Progenitor cell of endocrine pancreas (in vitro differentiated cells): ENCODE measurements around the gene ARID5B. TPM values are rescaled to one million over a fixed set of nuclear protein-coding genes. Genes with fewer than 3 reads are reported as not detected.

ENCODE experiments used
- DNase-seq: peaks from one replicate; pipeline ENCODE4 v3.0.0; 2021; ENCODE audit warnings: low spot score; ENCODE audit not compliant: unreplicated experiment
- H3K27ac Mint-ChIP-seq: 2 replicates; pipeline ENCODE4 v1.8.0; 2021; ENCODE audit warnings: mild to moderate bottlenecking, moderate library complexity, mixed read lengths
- H3K27me3 Mint-ChIP-seq: 2 replicates; pipeline ENCODE4 v1.8.0; 2021; ENCODE audit warnings: mixed read lengths
- H3K36me3 Mint-ChIP-seq: 2 replicates; pipeline ENCODE4 v1.8.0; 2022; ENCODE audit warnings: mixed read lengths; ENCODE audit not compliant: insufficient read depth
- H3K4me1 Mint-ChIP-seq: 2 replicates; pipeline ENCODE4 v1.8.0; 2021; ENCODE audit warnings: low read depth, mixed read lengths
- H3K4me3 Mint-ChIP-seq: 2 replicates; pipeline ENCODE4 v1.8.0; 2021; ENCODE audit warnings: low read depth, mild to moderate bottlenecking, moderate library complexity, mixed read lengths
- H3K9me3 Mint-ChIP-seq: 2 replicates; pipeline ENCODE4 v1.8.0; 2021; ENCODE audit warnings: low read depth, mixed read lengths
- total RNA-seq: library from RNA; stranded (reverse); gene quantifications from 2 replicates; pipeline ENCODE4 v1.2.1, GENCODE V29; 2021
- TF ChIP-seq, protein P1 (sequence below): fragments of 200-600 bp; sonication (generic); IDR thresholded peaks from one replicate; pipeline ENCODE4 v1.5.0; 2021; ENCODE audit warnings: antibody characterized with exemption, mild to moderate bottlenecking; ENCODE audit not compliant: unreplicated experiment

Gene ARID5B
- total RNA-seq, 1 donor from 2014 or later, result 19.7 TPM

DNA sequence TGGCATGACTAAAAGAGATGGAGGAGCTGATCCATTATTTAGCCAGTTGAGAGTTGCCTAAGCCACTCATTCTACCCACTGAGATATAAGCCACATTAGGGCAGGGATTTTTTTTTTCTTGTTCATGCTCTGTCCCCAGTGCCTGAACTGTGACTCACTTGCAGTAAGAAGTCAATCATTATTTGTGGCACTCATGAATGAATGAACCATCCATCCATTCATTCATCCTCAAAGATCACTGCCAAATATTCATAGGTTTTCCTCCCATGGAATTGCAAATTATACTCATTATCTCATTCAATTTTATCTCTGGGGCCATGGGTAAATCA is 22.8 kb upstream of the ARID5B start:
- Mint-ChIP-seq H3K27me3 (no peaks in the 10 kb centered on the region), H3K36me3 (no peaks in the 10 kb centered on the region), H3K9me3 (no peaks in the 10 kb centered on the region), H3K27ac (no peak overlapping the region), H3K4me3 (no peak overlapping the region), H3K4me1 (peaks cover 16% of the 10 kb centered on the region)
- no peak for DNase-seq
- TF ChIP-seq, protein P1, sequence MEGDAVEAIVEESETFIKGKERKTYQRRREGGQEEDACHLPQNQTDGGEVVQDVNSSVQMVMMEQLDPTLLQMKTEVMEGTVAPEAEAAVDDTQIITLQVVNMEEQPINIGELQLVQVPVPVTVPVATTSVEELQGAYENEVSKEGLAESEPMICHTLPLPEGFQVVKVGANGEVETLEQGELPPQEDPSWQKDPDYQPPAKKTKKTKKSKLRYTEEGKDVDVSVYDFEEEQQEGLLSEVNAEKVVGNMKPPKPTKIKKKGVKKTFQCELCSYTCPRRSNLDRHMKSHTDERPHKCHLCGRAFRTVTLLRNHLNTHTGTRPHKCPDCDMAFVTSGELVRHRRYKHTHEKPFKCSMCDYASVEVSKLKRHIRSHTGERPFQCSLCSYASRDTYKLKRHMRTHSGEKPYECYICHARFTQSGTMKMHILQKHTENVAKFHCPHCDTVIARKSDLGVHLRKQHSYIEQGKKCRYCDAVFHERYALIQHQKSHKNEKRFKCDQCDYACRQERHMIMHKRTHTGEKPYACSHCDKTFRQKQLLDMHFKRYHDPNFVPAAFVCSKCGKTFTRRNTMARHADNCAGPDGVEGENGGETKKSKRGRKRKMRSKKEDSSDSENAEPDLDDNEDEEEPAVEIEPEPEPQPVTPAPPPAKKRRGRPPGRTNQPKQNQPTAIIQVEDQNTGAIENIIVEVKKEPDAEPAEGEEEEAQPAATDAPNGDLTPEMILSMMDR, result no peak

DNA sequence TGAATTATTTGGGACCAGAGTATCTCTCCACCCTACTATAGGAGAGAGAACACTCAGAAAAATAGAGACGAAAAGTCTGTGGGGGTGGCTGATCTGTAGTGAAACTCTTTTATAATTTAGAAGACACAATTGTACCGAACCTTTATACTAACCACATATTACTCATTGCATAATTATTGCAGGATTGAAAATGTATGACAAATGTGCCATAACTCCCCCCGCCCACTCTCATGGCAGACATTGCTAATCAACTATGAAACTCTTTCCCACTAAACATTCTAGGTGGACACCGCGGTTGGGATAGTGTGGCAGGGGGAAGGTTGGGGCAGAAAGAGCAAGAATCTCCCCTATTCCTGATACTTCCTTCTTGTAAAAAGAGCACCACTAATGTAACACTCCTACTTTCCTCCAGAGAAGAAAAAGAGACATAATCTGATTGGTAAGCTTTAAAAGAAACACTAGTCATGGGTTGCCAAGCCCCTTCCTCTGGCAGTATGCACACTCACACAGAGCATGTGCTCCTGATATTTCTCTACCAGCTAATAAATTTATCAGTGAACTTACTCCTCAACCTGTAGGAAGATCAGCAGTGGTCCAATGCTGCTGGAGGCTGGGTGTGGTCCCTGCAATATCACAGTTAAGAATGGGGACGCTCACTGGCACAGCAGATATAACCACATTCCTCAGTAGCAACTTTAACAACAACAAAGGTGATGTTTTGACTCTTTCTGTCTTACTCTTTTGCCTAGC is 18.7 kb upstream of the ARID5B start:
- no peaks in the 10 kb centered on the region for H3K27me3 Mint-ChIP-seq
- H3K4me1 Mint-ChIP-seq, result peaks cover 6% of the 10 kb centered on the region
- TF ChIP-seq, protein P1, result no peak
- no peaks in the 10 kb centered on the region for H3K36me3 Mint-ChIP-seq
- H3K27ac Mint-ChIP-seq, result no peak overlapping the region
- H3K9me3 Mint-ChIP-seq, result no peaks in the 10 kb centered on the region
- no peak overlapping the region for H3K4me3 Mint-ChIP-seq
- DNase-seq, result no peak

DNA sequence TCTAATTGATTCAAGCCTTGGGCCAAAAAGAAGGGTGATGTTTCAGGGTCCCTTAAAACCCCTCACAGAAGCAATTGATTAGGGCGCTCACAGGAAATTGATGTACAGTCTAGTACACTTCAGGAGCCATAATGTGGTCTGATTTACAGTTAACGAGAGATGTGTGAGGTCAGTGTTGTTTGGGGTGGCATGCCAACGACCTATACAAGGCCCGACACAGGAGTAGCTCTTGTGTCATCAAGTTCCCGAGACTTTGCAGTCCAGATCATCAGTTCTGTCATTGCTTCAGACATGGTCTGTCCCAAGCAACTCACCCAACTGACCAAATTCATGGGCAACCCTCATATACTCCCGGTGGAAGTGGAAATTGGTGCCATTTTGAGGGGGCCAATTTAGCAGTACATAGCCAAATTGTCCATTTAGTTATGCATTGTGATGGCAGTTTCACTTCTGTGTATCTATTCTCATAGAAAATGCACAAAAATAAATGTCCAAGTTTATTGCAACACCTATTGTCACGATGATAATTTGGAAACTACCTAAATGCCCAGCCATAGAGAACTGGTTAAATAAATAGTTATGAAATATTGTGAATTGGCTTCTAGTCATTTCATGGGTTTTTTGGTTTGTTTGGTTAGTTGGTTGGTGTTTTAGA is 18.0 kb upstream of the ARID5B start:
- Mint-ChIP-seq H3K36me3 (no peaks in the 10 kb centered on the region), H3K9me3 (no peaks in the 10 kb centered on the region), H3K27ac (no peak overlapping the region), H3K27me3 (no peaks in the 10 kb centered on the region), H3K4me3 (no peak overlapping the region), H3K4me1 (peaks cover 3% of the 10 kb centered on the region)
- TF ChIP-seq, protein P1, result no peak
- DNase-seq, result no peak

DNA sequence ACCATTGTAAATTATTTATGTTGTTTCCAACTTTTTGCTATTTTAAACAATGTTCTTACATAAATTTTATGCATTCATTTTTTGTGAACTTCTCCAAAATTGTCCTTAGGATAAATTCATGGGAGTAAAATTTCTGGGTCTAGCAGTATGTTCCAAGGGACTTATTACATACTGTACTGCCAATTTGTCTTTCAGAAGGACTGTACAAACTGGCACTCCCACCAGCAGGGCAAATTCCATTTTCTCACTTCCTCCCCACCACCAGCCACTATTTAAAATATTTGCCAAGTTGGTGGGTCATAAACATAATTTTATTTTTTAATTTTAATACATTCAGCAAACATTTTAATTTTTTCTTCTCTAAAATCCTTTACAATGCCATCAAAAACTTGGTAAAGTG is 13.7 kb upstream of the ARID5B start:
- Mint-ChIP-seq H3K36me3 (no peaks in the 10 kb centered on the region), H3K27ac (no peak overlapping the region), H3K9me3 (no peaks in the 10 kb centered on the region), H3K27me3 (no peaks in the 10 kb centered on the region), H3K4me1 (peaks cover 3% of the 10 kb centered on the region), H3K4me3 (no peak overlapping the region)
- DNase-seq, result no peak
- TF ChIP-seq, protein P1, result no peak

DNA sequence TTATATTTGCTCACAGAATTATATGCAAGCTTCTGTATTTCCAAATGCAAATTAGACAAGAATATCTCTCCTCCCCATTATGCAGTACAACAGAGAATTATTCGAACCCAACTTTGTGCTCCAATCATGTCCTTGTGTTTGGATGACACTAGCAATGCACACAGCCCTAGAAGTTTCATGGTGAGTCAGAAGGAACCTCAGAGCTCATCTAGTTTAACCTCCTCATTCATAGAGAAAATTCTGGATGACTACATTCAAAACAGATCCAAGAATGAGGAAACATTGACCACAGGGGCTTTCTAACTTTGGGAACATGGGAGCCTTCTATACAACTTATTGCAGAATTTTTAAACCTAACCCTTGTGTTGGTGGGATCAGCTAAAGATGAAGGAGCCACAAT is 12.8 kb upstream of the ARID5B start:
- Mint-ChIP-seq H3K27me3 (no peaks in the 10 kb centered on the region), H3K36me3 (no peaks in the 10 kb centered on the region), H3K9me3 (no peaks in the 10 kb centered on the region), H3K4me3 (no peak overlapping the region), H3K27ac (no peak overlapping the region), H3K4me1 (peaks cover 3% of the 10 kb centered on the region)
- no peak for DNase-seq
- TF ChIP-seq, protein P1, result no peak
